GM19372 (cell line): Measurements from ENCODE around the gene TGFBI.
"Not testable (repeated sequence)": the region's sequence is repeated elsewhere in the genome, so short reads cannot be mapped to it uniquely, and the experiment has no call there.

Experiments used
- ATAC-seq: cut with Tn5 transposase; IDR thresholded peaks from one replicate; pipeline ENCODE4 v1.9.1; 2021; ENCODE audit warnings: mild to moderate bottlenecking, low read depth, moderate library complexity; ENCODE audit not compliant: unreplicated experiment

Gene TGFBI

DNA sequence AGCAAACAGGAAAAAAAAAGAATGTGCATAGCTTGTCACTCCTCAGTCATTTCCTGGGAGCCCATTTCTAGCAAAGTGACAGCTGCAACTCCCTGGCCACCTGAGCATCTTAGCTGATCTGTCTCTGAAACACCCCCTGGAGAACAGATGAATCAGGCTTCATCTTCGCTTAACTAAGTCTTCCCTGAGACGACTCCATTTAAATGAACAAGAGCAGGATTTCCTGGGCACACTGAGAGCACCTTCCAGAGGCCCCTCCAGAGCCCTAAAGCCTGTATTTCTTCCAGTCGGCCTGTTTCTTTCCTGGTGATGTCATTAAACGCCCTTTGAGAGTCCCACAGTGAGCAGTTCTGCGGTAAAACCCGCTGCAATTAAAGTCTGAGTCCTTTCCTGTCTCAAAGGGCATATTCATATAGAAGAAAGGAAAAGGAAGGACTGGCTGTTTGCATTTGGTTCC lies 13.9 kb downstream of the TGFBI start:
- no peak for ATAC-seq

DNA sequence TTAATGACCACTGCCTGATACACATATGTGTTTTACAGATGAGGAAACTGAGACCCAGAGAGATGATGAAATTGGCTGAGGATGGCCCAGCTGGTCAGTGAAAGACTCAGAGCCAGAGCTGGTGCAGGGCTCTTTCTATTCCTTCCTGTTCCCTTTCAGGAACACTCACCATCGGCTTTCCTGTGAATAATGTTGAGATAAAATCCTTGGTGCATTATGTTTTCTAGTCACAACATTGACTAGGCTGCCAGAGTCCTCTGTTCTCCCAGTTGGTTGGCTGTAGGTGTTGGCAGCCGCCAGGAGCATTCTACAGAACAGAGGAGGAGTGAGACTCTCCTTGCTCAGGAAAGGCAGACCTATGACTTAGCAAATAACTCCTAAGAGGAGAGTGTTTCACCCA lies 14.8 kb downstream of the TGFBI start:
- no peak for ATAC-seq

DNA sequence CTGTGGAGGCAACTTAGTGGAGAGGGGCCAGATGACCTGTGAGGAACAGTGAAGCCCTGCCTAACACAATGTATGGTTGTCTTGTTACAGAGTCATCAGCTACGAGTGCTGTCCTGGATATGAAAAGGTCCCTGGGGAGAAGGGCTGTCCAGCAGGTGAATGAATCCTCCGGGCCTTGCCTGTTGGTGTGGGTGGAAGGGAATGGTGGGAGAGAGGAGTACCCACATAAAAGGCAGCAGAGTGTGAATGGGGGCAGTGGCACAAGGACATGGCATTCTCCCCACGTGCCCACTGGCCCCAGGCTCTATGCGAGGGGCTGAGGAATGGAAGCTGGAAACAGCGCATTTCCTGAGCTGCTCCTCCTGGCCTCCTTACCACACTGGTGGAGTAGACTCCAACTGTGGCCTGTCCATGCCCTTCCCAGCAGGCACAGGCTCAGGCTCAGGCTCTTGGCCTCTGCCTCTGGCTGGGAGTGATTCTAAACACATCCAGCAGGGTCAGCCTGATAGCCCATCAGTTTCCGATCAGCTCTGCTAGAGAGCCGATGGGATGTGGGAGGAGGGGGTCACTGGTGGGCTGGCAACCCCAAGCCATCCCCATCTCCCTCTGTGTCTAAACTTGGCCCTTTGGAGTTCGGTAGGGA lies 15.3 kb downstream of the TGFBI start:
- no peak for ATAC-seq

DNA sequence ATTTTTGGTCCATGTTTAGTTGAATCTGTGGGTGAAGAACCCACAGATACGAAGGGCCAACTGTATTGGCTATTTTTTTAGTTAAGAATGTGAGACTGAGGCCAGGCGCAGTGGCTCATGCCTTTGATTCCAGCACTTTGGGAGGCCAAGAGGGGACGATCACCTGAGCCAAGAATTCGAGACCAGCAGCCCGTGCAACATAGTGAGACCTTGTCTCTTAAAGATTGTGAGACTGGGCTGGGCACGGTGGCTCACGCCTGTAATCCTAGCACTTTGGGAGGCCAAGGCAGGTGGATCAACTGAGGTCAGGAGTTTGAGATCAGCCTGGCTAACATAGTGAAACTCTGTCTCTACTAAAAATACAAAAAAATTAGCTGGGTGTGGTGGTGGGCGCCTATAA lies 16.2 kb downstream of the TGFBI start:
- not testable (repeated sequence) for ATAC-seq

DNA sequence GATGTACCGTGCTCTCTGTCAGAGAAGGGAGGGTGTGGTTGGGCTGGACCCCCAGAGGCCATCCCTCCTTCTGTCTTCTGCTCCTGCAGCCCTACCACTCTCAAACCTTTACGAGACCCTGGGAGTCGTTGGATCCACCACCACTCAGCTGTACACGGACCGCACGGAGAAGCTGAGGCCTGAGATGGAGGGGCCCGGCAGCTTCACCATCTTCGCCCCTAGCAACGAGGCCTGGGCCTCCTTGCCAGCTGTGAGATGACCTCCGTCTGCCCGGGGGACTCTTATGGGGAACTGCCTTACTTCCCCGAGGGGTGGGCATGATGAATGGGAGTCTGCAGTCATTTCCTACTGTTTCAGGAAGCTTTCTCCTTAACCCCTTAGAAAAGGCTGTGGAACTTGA lies 17.5 kb downstream of the TGFBI start:
- no peak for ATAC-seq

DNA sequence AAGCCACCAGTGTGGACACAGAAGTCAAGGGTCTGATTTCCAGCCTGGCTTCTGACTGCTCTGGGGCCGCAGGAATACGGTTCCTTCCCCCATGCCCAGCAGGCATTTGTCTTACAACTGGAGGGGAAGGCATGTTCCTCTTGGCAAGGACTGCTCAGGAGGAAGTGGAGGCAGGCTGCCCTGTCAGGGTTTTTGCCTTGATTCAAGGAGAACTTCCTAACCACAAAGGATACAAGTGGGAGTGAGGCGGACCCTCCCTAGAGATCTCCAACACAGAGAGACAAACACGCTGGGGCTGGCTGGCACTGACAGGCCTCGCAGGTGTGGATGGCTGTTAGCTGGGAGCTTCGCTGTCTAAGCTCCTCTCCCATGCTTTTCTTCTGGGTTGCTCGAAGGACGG lies 19.1 kb downstream of the TGFBI start:
- ATAC-seq: no peak

DNA sequence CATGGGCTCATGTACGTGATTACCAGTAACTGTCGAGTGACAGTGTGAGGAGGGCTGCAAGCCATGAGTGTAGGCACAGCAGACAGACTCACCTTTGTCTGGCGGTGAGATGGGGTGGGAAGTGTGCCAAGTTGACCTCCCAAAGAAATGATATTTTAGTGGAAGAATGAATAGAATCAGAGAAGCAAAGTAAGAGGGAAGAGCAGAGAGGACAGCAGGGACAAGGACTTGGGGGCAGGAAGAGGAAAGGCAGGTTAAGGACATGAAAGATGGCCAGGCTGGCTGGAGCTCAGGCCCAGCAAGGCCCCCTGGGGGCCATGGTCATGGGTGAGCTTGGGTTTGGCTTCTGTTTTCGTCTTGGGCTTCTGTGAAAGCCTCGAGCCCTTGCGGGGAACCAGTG lies 20.2 kb downstream of the TGFBI start:
- no peak for ATAC-seq

DNA sequence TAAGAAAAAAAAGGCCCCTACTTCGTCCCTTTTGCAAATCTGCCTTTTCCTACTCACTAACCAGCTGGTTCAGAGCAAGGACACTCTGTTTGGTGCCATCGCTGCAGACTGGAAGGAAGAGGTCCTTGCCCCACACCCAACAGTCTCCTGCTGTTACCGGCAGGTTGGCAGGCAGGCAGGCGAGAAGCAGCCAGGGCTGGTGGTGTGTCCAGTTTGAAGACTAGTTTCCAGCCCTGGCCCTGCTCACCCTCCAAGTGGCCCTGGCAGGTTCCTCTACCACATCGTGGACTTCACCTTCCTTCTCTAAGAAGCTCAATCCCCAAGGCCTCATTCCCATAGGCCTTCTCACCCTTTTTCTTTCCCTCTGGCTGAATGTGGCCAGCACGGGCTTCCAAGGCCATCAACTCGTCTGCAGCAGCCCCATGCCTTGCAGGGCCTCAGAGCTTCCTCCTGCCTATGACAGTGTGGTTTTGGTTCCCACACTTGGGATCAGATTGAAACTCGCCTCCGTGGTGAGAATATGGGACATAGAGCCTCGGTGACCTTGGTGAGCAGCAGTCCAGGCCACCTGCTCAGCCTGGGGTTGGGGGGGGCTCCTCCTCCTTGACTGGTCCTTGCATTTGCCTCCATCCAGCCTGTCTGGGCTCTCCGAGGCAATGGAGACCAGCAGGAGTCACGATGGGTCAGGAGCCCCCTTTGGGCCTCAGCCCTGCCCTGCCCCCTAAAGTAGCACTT lies 22.9 kb downstream of the TGFBI start:
- no peak for ATAC-seq

DNA sequence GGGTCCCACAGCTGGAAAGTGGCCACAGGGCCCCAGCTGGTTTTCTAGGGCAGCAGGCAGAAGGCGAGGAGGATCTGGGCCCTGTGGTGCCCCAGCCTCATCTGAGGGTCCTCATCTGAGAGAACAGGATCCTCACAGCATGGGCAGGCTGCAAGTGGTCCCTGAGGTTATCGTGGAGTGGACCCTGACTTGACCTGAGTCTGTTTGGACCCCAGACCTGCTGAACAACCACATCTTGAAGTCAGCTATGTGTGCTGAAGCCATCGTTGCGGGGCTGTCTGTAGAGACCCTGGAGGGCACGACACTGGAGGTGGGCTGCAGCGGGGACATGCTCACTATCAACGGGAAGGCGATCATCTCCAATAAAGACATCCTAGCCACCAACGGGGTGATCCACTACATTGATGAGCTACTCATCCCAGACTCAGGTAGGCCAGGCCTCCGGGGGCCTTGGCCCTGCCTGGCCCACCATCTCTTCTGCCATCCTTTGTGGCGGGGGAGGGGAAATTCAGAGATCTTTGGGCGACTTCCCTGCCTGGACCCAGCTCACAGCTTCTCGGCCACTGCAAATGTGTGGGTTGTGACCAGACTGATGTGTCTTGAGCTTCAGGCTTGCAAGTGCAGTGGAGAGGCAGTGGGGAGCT lies 24.0 kb downstream of the TGFBI start:
- ATAC-seq: no peak

DNA sequence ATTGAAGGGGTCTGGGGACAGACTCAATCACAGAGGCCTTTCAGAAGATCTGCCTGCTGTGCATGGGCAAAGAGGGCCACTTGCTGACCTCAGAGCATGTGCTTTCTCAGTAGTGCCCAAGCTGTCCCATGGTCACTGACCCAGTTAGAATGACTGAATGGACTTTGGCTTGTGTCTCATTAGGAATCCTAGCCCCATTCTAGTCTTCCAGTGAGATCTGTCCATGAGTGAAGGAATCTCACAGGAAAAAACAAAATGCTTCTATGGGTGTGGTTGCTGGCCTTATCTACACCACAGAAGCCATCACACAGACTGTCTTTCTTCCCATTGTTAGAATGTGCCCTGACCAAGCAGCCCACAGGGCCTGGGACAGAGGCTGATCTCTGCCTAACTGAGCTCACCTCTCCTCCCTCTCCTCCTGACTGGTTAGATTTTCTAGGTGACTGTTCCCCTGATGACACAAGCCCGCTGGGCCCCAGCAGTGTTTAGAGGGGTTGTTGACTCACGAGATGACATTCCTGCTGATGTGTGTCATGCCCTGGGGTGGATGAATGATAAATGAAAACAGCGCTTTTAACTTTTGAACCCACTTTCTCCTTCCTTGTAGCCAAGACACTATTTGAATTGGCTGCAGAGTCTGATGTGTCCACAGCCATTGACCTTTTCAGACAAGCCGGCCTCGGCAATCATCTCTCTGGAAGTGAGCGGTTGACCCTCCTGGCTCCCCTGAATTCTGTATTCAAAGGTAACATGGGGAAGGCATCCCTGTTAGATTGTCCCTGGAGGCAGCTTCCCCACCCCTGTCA lies 24.8 kb downstream of the TGFBI start:
- ATAC-seq: no peak

DNA sequence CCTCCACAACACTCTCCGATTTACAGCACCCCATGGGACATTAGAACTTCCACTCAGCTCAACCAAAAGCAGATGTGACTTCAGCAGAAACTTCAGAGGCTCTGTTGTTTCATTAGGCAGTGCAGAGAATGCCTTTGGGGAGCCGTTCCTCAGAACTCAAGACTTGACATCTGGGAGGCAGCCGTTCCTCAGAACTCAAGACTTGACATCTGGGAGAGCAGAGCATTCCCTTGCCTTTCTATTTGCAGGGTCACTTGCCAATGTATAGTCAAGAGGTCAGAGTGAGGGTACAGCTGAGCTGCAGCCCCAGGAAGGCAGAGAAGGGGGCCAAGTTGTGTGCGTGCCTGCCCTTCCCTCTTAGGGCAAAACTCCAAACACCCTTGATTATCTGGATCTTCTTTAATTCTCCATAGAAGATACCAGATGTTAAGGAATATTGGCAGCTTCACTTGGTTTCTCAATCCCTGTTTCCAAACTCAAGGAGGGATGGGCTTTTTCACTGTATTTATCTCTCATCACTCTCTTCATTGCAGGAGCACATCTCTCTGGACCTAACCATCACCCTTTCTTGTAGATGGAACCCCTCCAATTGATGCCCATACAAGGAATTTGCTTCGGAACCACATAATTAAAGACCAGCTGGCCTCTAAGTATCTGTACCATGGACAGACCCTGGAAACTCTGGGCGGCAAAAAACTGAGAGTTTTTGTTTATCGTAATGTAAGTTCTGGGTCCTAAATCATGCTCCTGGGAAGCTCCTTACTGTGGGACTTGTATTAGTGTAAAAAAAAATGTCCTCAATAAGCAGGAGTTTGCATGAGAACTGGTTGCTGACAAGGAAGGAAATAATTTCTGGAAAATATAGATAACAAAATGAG lies 25.6 kb downstream of the TGFBI start:
- ATAC-seq: no peak

DNA sequence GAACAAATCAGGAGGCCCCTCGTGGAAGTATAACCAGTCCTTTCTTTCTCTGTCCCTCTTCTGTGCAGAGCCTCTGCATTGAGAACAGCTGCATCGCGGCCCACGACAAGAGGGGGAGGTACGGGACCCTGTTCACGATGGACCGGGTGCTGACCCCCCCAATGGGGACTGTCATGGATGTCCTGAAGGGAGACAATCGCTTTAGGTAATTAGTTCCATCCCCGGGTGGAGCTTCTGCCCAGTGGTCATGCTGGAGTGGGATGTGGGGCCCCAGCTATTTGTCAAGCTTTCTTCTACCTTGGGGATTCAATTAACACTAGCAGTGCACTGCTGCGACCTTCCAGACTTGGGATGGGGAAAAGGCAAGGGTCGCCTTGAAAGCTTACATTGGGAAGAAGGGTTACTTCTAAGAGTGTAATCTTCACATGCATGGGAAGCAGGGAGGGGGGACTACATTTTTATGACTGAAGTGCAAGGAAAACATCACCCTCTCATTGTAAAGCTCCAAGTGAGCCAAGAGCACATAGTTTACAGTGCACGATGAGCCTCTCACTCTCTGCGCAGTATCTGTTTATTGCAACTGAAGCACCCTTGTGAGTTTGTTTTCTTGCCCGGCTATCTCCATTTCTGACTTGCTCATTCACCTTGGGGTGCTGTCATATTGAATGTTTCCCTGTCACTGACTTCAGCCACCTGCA lies 27.0 kb downstream of the TGFBI start:
- no peak for ATAC-seq

DNA sequence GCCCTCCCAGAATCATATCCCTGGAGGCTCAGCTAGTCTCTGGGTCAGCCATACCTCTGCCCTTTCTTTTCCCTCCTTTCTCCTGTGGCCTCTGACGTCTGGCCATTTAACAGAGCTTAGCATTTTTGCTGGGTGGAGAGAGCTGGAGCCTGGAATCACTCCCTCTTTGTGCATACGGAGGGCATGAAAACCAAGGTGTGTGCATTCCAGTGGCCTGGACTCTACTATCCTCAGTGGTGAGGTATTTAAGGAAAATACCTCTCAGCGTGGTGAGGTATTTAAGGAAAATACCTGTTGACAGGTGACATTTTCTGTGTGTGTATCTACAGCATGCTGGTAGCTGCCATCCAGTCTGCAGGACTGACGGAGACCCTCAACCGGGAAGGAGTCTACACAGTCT lies 27.5 kb downstream of the TGFBI start:
- ATAC-seq: no peak

DNA sequence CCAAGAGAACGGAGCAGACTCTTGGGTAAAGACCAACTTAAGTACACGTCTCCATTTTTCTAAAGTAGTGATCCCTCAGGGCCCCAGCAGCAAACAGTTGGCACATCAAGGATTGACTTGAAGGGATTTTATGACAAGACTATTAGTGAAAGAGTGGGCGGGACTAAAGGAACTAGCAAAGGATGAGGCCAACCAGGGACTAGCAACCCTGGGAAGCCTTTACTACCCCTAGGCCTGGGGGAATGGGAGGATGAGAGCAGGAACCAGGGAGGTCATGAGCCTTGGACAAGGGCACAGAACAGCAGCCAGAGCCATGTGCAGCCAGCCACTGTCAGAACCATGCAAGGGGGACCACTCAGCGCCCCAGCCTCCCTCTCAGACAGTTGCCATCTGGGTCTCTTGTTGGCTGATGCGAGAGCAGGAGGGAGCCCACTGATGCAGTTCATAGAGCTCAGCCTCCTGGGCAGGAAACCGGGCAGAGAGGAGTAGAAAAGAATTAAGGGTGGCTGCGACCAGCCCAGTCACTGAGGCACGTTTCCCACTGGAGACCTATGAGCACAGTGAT lies 28.1 kb downstream of the TGFBI start:
- no peak for ATAC-seq

DNA sequence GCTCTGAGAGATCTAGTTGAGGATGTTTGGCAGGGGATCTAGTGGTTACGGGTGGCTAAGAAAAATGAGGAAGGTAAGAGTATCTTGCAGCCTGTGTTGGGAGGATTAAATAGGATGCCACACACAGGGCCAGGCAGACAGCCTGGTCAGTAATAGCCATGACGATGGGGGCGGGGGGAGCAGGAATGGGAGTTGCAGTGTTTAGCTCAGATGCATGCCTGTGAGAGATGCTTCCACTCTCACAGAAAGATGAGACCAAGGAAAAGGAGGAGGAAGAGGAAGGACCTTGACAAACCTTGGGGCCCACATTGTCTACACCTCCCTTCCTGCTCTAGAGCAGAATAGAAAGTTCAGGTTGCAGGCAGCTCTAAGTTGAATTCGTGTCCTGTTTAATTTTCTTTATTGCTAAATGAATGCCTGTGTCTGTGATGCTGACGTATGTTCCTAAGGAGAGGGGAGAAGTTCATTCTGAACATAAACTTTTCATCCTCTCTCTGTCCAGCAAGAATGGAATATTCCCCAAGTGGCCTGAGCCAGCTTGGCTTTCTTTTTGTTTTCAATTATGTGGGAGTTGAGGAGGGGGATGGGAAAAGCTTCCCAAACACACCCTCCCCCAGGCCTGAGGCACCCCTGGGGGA lies 28.7 kb downstream of the TGFBI start:
- no peak for ATAC-seq

DNA sequence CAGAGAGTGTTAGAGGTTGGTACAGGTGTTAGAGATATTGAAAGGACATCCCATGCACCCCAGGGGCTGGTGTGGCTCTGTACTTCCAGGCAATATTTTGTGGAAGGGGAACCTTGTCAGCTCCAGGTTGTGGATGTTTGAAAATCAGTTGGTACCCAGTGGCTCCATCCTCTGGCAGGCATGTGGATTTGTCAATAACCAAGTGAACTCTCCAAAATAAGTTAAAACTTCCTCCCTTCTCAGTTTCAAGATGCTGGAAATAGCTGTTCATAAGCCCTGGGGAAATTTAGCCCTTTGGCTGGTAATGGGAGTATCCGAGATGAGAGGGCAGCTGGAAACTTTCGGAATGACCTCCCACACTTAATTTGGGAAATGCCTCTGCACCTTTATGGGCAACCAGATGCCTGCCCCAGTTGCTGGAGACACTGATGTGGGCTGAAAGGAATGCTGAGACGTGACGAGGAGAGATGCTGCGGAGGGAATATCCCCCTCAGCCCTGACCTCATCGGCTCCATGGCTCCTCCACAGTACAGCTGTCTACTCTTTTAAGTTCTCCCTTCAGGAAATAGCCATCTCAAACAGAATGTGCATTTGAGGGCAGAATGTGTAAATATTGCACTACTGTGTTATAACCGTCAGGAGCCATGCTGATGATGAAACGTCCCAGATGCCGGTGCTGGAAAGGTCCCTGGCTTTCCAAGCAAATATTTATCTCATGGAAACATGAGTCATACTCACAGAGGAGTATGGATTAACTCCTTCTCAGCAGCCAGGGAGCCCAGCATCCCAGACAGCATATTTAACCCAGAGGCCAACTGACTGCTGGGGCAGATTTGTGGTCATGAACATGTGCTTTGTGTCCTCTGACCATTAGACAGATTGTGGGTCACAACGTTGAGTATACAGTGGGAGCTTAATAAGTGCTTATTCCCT lies 29.5 kb downstream of the TGFBI start:
- ATAC-seq: no peak

DNA sequence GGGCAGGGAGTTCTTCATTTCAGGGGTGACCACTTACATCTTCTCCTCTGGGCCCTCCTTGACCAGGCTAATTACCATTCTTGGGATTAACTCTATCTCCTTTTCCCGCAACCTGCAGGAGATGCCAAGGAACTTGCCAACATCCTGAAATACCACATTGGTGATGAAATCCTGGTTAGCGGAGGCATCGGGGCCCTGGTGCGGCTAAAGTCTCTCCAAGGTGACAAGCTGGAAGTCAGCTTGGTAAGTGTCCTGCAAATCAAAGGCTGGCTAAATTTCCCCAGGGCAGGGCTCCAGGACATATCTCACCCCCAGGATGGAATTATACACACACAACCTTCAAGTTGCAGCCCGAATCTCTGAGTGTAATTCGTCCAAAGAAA lies 30.2 kb downstream of the TGFBI start:
- ATAC-seq: no peak

DNA sequence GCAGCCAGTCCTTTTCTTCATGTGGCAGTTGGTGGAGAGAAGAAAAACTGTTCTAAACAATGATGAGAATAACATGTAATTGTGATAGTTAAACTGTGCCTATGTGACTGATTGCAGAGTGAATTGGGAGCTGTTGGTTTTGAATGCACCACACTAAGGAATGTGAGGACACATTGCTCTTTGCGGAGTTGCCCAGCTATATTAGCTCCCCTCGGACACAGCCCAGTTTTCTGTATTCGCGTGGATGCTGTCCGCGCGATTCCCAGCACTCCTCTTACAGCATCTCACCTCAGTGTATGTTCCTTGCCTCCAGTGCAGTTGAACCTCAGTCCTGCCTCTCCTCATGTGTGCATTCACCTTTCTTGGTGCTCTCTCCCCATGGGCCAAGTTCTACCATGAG lies 32.2 kb downstream of the TGFBI start:
- ATAC-seq: no peak
